GM19463 (cell line): ENCODE measurements around the gene VPREB1.
"Not testable (repeated sequence)": the region's sequence is repeated elsewhere in the genome, so short reads cannot be mapped to it uniquely, and the experiment has no call there.

Experiments used
- ATAC-seq: cut with Tn5 transposase; IDR thresholded peaks from one replicate; pipeline ENCODE4 v1.9.1; 2021; ENCODE audit warnings: mild to moderate bottlenecking, moderate library complexity; ENCODE audit not compliant: unreplicated experiment

The VPREB1 gene

DNA sequence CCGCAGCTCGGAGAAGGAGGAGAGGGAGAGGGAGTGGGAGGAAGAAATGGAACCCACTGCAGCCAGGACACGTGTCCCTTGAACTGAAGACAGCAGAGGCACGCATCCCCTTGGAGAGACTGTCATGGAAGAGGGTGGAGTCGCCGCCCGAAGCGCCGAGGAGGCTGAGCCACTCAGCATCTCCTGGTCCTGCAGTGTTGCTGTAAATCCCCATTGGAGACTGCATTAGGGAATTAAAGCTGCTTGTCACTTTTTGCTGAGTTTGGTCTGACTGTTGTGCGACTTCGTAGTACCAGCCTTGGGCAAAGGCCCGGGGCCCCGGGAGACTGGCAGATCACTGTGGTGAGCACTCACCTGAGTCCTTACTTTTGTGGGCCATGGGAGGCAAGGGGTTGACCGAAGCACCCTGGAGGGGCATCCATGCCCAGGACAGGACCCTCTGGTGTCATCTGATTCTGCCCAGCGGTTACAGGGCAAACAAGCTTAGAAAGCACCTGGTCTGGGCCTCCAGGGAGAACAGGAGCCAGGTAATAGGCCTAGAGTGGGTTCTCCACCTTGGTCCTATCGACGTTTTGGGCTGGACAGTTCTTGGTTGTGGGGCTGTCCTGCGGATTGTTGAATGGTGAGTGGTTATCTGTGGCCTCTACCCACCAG lies 797 bp downstream of the VPREB1 start:
- ATAC-seq, result no peak

DNA sequence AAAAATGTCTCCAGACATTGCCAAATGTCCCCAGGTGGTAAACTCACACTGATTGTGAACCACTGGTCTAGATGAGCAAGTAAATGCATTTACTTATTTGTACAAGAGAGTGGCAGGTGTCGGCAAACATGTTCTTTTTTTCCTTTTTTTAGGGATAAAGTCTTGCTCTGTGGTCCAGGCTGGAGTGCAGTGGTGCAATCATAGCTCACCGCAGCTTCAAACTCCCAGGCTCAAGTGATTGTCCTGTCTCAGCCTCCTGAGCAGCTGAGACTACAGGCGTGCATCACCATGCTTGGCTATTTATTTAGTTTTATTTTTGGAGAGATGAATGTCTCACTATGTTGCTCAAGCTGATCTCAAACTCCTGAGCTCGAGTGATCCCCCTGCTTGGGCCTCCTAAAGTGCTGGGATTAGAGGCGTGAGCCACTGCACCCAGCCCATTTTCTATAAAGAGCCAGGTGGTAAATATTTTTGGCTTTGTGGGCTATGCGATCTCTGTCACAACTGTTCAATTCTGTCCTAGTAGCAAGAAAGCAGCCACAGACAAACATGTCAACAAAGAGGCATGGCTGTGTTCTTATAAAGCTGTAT lies 1.4 kb downstream of the VPREB1 start:
- no peak for ATAC-seq

- no peak for ATAC-seq
Observed at GRCh38 chr22:22246706-22247105, 2.1 kb downstream of the VPREB1 start.

- no peak for ATAC-seq
Observed at GRCh38 chr22:22248878-22249277, 4.3 kb downstream of the VPREB1 start.

GRCh38 chr22:22250651-22251050 lies 6.1 kb downstream of the VPREB1 start:
- ATAC-seq, result not testable (repeated sequence)

DNA sequence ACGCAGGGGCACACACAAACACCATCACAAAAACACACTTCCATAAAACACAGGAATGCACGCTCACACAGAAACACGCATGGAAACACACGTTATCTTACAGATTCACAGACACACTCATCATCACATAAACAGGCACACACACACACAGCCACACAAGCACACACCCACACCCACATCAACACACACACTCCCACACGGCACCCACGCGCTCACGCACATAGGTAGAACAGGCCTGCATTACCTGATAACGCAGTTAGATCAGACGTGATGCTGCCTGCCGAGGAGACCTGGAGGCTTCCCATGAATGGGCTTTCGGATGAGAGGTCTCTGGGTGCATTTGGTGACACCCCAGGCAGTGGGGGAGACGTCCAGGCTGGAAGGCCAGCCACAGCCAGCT lies 11.5 kb downstream of the VPREB1 start:
- not testable (repeated sequence) for ATAC-seq

DNA sequence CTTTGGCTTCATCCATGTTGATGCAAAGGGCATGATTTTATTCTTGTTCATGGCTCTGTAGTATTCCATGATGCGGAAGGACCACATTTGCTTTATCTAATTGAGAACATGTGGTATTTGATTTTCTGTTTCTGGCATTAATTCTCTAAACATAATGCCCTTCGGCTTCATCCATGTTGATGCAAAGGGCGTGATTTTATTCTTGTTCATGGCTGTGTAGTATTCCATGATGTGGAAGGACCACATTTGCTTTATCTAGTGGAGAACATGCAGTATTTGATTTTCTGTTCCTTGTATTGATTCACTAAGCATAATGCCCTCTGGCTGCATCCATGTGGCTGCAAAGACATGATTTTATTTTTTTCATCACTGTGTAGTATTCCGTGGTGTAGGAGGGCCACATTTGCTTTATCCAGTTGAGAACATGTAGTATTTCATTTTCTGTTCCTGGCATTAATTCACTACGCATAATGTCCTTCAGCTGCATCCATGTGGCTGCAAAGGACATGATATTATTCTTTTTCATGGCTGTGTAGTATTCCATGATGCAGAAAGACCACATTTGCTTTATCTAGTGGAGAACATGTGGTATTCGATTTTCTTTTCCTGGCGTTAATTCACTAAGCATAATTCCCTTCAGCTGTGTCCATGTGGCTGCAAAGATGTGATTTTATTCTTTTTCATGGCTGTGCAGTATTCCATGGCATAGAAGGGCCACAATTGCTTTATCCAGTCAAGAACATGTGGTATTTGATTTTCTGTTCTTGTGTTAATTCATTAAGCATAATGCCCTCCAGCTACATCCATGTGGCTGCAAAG lies 14.2 kb downstream of the VPREB1 start:
- not testable (repeated sequence) for ATAC-seq

DNA sequence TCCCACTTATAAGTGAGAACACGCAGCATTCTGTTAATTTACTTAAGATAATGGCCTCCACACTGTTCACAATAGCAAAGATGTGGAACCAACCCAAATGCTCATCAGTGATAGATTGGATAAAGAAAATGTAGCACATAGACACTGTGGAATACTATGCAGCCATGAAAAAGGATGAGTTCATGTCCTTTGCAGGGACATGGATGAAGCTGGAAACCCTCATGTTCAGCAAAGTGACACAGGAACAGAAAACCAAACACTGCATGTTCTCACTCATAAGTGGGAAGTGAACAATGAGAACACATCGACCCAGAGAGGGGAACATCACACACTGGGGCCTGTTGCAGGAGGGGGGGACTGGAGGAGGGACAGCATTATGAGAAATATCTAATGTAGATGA lies 15.6 kb downstream of the VPREB1 start:
- ATAC-seq, result not testable (repeated sequence)

DNA sequence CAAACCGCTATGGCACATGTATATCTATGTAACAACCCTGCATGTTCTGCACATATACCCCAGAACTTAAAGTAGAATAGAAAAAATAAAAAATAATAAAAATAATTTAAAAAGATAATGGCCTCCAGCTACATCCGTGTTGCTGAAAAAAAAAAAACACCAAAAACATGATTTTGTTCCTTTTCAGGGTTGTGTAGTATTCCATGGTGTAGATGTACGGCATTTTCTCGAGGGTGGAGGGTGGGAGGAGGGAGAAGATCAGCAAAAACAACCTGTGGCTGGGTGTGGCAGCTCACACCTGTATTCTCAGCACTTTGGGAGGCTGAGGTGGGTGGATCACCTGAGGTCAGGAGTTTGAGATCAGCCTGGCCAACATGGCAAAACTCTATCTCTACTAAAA lies 16.0 kb downstream of the VPREB1 start:
- not testable (repeated sequence) for ATAC-seq

DNA sequence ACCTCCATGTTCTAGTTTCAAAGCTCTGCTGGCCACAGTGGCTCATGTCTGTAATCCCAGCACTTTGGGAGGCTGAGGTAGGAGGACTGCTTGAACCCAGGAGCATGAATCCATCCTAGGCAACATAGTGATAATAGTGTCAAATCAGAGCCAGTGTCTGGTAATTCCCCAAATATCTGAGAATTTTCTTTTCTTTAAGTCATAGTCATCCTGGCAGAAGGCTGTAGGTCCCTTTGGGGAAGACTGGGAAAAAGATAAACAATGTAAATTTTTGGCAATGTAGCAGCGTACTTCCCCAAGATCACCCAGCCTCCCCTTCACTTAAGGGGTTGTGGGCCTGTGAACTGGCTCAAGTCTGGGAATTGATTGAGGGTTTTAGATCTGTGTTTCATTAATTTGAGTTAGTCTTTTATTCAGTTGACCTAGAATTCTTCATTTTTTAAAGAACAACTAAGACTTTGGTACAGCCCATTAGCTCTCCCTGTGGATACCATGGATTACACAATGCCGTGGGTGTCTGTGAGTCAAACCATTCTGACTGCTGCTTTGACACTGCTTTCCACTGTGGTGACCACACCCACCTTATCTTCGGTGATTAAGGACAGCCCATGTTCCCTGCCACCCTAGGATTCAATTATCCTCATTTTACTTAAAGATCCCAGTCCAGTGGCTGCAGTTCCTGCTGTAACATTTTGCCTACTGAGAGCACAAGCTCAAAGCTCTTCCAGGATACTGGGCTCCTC lies 17.9 kb downstream of the VPREB1 start:
- ATAC-seq, result not testable (repeated sequence)

GRCh38 chr22:22263823-22264222 lies 19.2 kb downstream of the VPREB1 start:
- ATAC-seq, result not testable (repeated sequence)

- ATAC-seq, result not testable (repeated sequence)
Observed at GRCh38 chr22:22270036-22270676, 25.6 kb downstream of the VPREB1 start.

- ATAC-seq, result not testable (repeated sequence)
Observed at GRCh38 chr22:22277423-22277822, 32.8 kb downstream of the VPREB1 start.

DNA sequence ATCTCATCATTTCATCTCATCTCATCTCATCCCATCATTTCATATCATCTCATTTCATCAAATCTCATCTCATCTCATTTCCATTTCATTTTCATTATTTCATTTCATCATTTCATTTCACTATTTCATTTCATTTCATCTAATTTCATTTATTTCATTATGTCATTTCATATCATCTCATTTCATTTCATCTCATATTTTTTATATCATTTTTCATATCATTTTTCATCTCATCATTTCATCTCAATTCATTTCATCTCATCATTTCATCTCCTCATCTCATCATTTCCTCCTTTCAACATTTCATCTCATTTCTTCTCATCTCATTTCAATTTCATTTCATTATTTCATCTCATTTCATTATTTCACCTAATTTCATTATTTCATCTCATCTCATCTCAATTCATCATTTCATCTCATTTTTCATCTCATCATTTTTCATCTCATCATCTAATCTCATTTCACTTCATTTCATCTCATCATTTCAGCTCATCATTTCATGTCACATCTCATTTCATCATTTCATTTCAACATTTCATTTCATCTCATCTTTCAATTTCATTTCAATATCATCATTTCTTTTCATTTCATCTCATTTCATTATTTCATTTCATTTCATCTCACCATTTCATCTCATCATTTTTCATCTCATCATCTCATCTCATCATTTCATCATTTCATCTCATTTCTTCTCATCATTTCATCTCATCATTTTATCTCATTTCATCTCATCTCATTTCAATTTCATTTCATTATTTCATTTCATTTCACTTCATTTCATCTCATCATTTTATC lies 40.6 kb downstream of the VPREB1 start:
- not testable (repeated sequence) for ATAC-seq

GRCh38 chr22:22286390-22287105 lies 42.0 kb downstream of the VPREB1 start:
- not testable (repeated sequence) for ATAC-seq

DNA sequence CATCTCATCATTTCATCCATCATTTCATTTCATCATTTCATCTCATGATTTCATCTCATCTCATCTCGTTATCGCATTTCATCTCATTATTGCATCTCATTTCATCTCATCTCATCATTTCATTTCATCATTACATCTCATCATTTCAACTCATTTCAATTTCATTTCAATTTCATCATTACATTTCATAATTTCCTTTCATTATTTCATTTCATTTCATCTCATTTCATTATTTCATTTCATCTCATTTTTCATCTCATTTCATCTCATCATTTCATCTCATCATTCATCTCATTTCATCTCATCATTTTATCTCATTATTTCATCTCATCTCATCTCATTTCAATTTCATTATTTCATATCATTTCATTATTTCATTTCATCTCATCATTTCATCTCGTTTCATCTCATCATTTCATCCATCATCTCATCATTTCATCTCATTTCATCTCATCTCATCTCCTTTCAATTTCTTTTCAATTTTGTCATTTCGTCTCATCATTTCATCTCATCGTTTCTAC lies 42.6 kb downstream of the VPREB1 start:
- not testable (repeated sequence) for ATAC-seq

DNA sequence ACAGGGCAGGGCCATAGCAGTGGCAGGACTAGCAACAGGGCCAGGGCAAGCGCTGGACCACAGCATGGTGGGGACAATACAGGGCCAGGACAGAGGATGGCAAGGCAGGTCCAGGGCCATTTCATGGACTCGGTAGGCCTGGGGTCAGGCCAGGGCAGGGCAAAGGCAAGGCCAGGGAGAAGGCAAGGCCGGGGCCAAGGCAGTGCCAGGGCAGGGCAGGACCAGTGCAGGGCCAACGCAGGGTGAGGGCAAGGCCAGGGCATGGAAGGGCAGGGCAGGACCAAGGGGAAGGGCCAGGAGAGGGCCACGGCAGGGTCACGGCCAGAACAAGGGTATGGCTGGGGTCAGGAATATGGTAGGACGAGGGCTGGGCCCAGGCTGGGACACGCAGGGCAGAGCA lies 45.1 kb downstream of the VPREB1 start:
- ATAC-seq, result not testable (repeated sequence)

DNA sequence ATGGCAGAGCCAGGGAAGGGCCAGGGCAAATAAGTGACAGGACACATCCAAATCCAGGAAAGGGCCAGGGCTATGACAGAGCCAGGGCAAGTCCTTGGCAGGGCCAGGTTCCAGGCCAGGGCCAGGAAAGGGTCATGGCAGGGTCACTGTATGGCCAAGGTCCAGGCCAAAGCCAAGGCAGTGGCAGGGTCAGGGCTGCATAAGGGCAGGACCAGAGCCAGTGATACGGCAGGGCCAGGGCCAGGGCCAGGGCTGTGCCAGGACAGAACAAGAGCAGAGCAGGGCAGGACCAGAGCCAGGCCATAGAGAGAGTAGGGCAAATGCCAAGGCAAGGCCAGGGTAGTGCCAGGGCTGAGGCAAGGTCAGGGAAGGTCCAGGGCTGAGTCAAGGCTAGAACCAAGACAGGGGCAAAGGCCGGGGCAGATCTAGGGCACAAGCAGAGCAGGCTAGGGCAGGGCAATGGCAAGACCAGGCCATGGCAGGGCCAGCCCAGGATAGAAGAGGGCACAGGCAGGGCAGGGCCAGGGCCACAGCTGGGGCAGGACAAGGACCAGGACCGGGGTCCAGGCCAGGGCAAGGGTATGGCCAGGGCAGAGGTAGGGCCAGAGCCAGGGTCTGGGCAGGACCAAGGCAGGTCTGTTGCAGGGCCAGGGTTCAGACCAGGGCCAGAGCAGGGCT lies 46.7 kb downstream of the VPREB1 start:
- not testable (repeated sequence) for ATAC-seq
